ENCODE results near the gene NLK. TPM values are rescaled to one million over a fixed set of nuclear protein-coding genes. Genes with fewer than 3 reads are reported as not detected.

Gene NLK
- total RNA-seq, 1 donor from 2014 or later, result 30.6 TPM

- Histone ChIP-seq H3K27me3 (ENCODE audit: insufficient read depth, low read length) (peaks cover 3% of the 10 kb centered on the region), H3K9me3 (ENCODE audit: insufficient read depth, low read depth, low read length) (peaks cover 3% of the 10 kb centered on the region), H3K4me3 (ENCODE audit: insufficient read depth, low read depth, low read length) (no peak overlapping the region), H3K79me2 (ENCODE audit: insufficient read depth, low read length) (no peaks in the 10 kb centered on the region), H4K20me1 (ENCODE audit: insufficient read depth, low read length) (no peaks in the 10 kb centered on the region), H3K9ac (ENCODE audit: low read length) (no peak overlapping the region), H3K36me3 (ENCODE audit: insufficient read depth, low read length) (no peaks in the 10 kb centered on the region), H3K4me2 (ENCODE audit: low read length) (no peak overlapping the region), H3K4me1 (ENCODE audit: insufficient read depth, low read length) (no peaks in the 10 kb centered on the region), H2AFZ (ENCODE audit: low read depth, low read length) (no peak overlapping the region), H3K27ac (ENCODE audit: low read depth, low read length) (no peak overlapping the region)
- DNase-seq (ENCODE audit: low read depth) (no peak), FAIRE-seq (no peak)
- H3K4me1 Mint-ChIP-seq (ENCODE audit: low read depth, unreplicated experiment), result peaks cover 10% of the 10 kb centered on the region
- peaks cover 6% of the 10 kb centered on the region for H3K27me3 Mint-ChIP-seq (ENCODE audit: low read depth, unreplicated experiment)
- H3K4me3 Mint-ChIP-seq (ENCODE audit: unreplicated experiment), result no peak overlapping the region
- no peaks in the 10 kb centered on the region for H3K36me3 Mint-ChIP-seq (ENCODE audit: low read depth, unreplicated experiment)
- peaks cover 2% of the 10 kb centered on the region for H3K9me3 Mint-ChIP-seq (ENCODE audit: unreplicated experiment)
- no peak for TF ChIP-seq CTCF (IDR thresholded peaks at IDR 0.05; ENCODE audit: insufficient read depth, low read depth, low read length)
- TF ChIP-seq EZH2 (IDR thresholded peaks at IDR 0.05; ENCODE audit: insufficient read depth, low read length), result no peak
- H3K27ac Mint-ChIP-seq (ENCODE audit: unreplicated experiment), result no peak overlapping the region
Observed at GRCh38 chr17:27997044-27997401, 45.5 kb upstream of the NLK start.

- Mint-ChIP-seq H3K9me3 (ENCODE audit: unreplicated experiment) (peaks cover 2% of the 10 kb centered on the region), H3K4me1 (ENCODE audit: low read depth, unreplicated experiment) (peaks cover 10% of the 10 kb centered on the region), H3K4me3 (ENCODE audit: unreplicated experiment) (no peak overlapping the region), H3K36me3 (ENCODE audit: low read depth, unreplicated experiment) (no peaks in the 10 kb centered on the region), H3K27me3 (ENCODE audit: low read depth, unreplicated experiment) (peaks cover 6% of the 10 kb centered on the region), H3K27ac (ENCODE audit: unreplicated experiment) (no peak overlapping the region)
- DNase-seq (ENCODE audit: low read depth) (no peak), FAIRE-seq (no peak)
- H3K9ac ChIP-seq (ENCODE audit: low read length), result no peak overlapping the region
- H3K27me3 ChIP-seq (ENCODE audit: insufficient read depth, low read length), result peaks cover 3% of the 10 kb centered on the region
- H2AFZ ChIP-seq (ENCODE audit: low read depth, low read length), result no peak overlapping the region
- H3K4me2 ChIP-seq (ENCODE audit: low read length), result no peak overlapping the region
- H3K9me3 ChIP-seq (ENCODE audit: insufficient read depth, low read depth, low read length), result peaks cover 3% of the 10 kb centered on the region
- no peak overlapping the region for H3K27ac ChIP-seq (ENCODE audit: low read depth, low read length)
- TF ChIP-seq EZH2 (IDR thresholded peaks at IDR 0.05; ENCODE audit: insufficient read depth, low read length), result no peak
- no peaks in the 10 kb centered on the region for H3K4me1 ChIP-seq (ENCODE audit: insufficient read depth, low read length)
- H4K20me1 ChIP-seq (ENCODE audit: insufficient read depth, low read length), result no peaks in the 10 kb centered on the region
- H3K36me3 ChIP-seq (ENCODE audit: insufficient read depth, low read length), result no peaks in the 10 kb centered on the region
- H3K79me2 ChIP-seq (ENCODE audit: insufficient read depth, low read length), result no peaks in the 10 kb centered on the region
- H3K4me3 ChIP-seq (ENCODE audit: insufficient read depth, low read depth, low read length), result no peak overlapping the region
Observed at GRCh38 chr17:27997522-27997921, 45.0 kb upstream of the NLK start.

- Histone ChIP-seq H3K9ac (ENCODE audit: low read length) (no peak overlapping the region), H4K20me1 (ENCODE audit: insufficient read depth, low read length) (no peaks in the 10 kb centered on the region), H3K79me2 (ENCODE audit: insufficient read depth, low read length) (no peaks in the 10 kb centered on the region), H3K27ac (ENCODE audit: low read depth, low read length) (no peak overlapping the region), H3K4me3 (ENCODE audit: insufficient read depth, low read depth, low read length) (no peak overlapping the region), H3K4me1 (ENCODE audit: insufficient read depth, low read length) (no peaks in the 10 kb centered on the region), H3K27me3 (ENCODE audit: insufficient read depth, low read length) (peaks cover 3% of the 10 kb centered on the region), H3K9me3 (ENCODE audit: insufficient read depth, low read depth, low read length) (no peaks in the 10 kb centered on the region), H3K36me3 (ENCODE audit: insufficient read depth, low read length) (no peaks in the 10 kb centered on the region), H2AFZ (ENCODE audit: low read depth, low read length) (no peak overlapping the region), H3K4me2 (ENCODE audit: low read length) (no peak overlapping the region)
- Mint-ChIP-seq H3K27me3 (ENCODE audit: low read depth, unreplicated experiment) (peaks cover 6% of the 10 kb centered on the region), H3K4me3 (ENCODE audit: unreplicated experiment) (no peak overlapping the region), H3K4me1 (ENCODE audit: low read depth, unreplicated experiment) (peaks cover 2% of the 10 kb centered on the region), H3K36me3 (ENCODE audit: low read depth, unreplicated experiment) (no peaks in the 10 kb centered on the region), H3K27ac (ENCODE audit: unreplicated experiment) (no peak overlapping the region), H3K9me3 (ENCODE audit: unreplicated experiment) (peaks cover 2% of the 10 kb centered on the region)
- DNase-seq (ENCODE audit: low read depth) (no peak), FAIRE-seq (no peak)
- TF ChIP-seq CTCF (IDR thresholded peaks at IDR 0.05; ENCODE audit: insufficient read depth, low read depth, low read length) (no peak), EZH2 (IDR thresholded peaks at IDR 0.05; ENCODE audit: insufficient read depth, low read length) (no peak)
Observed at GRCh38 chr17:28001149-28001548, 41.3 kb upstream of the NLK start.

All from astrocyte (in vitro differentiated cells and primary cell).